ENCODE measurements around the gene CXCR4. TPM values are rescaled to one million over a fixed set of nuclear protein-coding genes. Genes with fewer than 3 reads are reported as not detected.

CXCR4 gene
- total RNA-seq, 1 experiment from 2014 or later: 1.5 TPM

GRCh38 chr2:136125236-136125635, 7.3 kb upstream of the CXCR4 start:
- DNase-seq (ENCODE audit: low spot score): no peak
- Histone ChIP-seq H3K9me3 (ENCODE audit: low read depth, low read length, poor library complexity, severe bottlenecking) (no peaks in the 10 kb centered on the region), H3K4me3 (ENCODE audit: low read depth, low read length, poor library complexity, severe bottlenecking) (no peak overlapping the region), H3K27ac (ENCODE audit: low read depth, low read length, poor library complexity, severe bottlenecking) (no peak overlapping the region), H3K4me1 (ENCODE audit: insufficient read depth, low read length, poor library complexity, severe bottlenecking) (no peaks in the 10 kb centered on the region), H3K27me3 (replicated peaks; ENCODE audit: insufficient read depth, low read depth, low read length, poor library complexity) (peaks cover 72% of the 10 kb centered on the region), H3K36me3 (ENCODE audit: insufficient read depth, low read length, poor library complexity, severe bottlenecking) (no peaks in the 10 kb centered on the region)
- no TSS peak for BruUV-seq (replicated peaks)
- TF ChIP-seq CTCF (conservative IDR thresholded peaks at IDR 0.05; ENCODE audit: low read depth, low read length): no peak
- TF ChIP-seq EZH2 (IDR thresholded peaks at IDR 0.05; ENCODE audit: borderline replicate concordance, low read depth, low read length, poor library complexity, severe bottlenecking): no peak
- POLR2A ChIA-PET (ENCODE audit: low non-redundant PET): no interaction called here
- CTCF ChIA-PET: no interaction called here
- intact Hi-C loops (cut with micrococcal nuclease; ENCODE audit: unreplicated experiment): no loop called here

DNA sequence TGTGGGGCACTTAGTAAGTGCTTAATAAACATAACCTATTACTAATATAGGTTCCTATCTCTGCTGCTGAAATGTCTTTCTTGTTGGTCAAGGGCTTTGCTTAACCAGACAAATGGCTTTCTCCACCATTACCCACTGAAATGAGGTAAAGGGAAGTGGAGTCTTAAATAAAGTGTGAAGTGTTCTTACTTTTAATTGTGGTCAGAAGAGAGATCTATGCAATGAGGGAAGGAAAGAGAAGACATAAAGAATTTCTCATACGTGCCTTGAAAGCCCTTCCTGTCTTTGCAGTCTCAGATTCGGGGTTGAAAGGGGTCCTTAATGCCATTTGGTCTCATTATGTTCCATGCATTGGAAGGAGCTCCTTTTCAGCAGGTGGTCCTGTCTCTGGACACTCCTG, 6.9 kb upstream of the CXCR4 start:
- H3K27ac ChIP-seq (ENCODE audit: low read depth, low read length, poor library complexity, severe bottlenecking): no peak overlapping the region
- no peaks in the 10 kb centered on the region for H3K9me3 ChIP-seq (ENCODE audit: low read depth, low read length, poor library complexity, severe bottlenecking)
- ChIA-PET POLR2A (ENCODE audit: low non-redundant PET) (no interaction called here), CTCF (no interaction called here)
- no peak overlapping the region for H3K4me3 ChIP-seq (ENCODE audit: low read depth, low read length, poor library complexity, severe bottlenecking)
- H3K4me1 ChIP-seq (ENCODE audit: insufficient read depth, low read length, poor library complexity, severe bottlenecking): no peaks in the 10 kb centered on the region
- intact Hi-C loops (cut with micrococcal nuclease; ENCODE audit: unreplicated experiment): no loop called here
- H3K27me3 ChIP-seq (replicated peaks; ENCODE audit: insufficient read depth, low read depth, low read length, poor library complexity): peaks cover 74% of the 10 kb centered on the region
- H3K36me3 ChIP-seq (ENCODE audit: insufficient read depth, low read length, poor library complexity, severe bottlenecking): no peaks in the 10 kb centered on the region
- no peak for DNase-seq (ENCODE audit: low spot score)
- BruUV-seq (replicated peaks): no TSS peak
- no peak for TF ChIP-seq EZH2 (IDR thresholded peaks at IDR 0.05; ENCODE audit: borderline replicate concordance, low read depth, low read length, poor library complexity, severe bottlenecking)
- TF ChIP-seq CTCF (conservative IDR thresholded peaks at IDR 0.05; ENCODE audit: low read depth, low read length): no peak

DNA sequence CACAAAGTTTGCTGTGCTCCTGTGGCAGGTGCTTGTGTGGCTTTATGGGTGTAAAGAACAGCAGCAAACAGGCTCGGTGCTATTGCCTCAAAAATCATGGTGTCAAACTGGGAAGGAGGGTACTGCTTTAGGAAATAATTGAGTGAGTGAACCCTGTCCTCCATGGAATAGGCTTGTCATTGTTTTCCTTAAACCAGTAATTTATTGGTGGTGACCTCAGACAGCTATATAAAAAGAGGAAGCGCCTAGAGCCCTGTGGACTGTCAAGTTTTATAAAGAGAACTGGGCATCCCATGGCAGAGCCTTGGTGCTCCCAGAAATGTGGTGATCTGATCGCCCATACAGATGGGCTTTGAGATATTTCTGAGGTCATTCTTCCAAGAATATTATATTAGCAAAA, 4.7 kb upstream of the CXCR4 start:
- Histone ChIP-seq H3K9me3 (ENCODE audit: low read depth, low read length, poor library complexity, severe bottlenecking) (no peaks in the 10 kb centered on the region), H3K27me3 (replicated peaks; ENCODE audit: insufficient read depth, low read depth, low read length, poor library complexity) (peaks cover 91% of the 10 kb centered on the region), H3K4me1 (ENCODE audit: insufficient read depth, low read length, poor library complexity, severe bottlenecking) (no peaks in the 10 kb centered on the region), H3K27ac (ENCODE audit: low read depth, low read length, poor library complexity, severe bottlenecking) (no peak overlapping the region), H3K4me3 (ENCODE audit: low read depth, low read length, poor library complexity, severe bottlenecking) (no peak overlapping the region), H3K36me3 (ENCODE audit: insufficient read depth, low read length, poor library complexity, severe bottlenecking) (no peaks in the 10 kb centered on the region)
- CTCF ChIA-PET: no interaction called here
- intact Hi-C loops (cut with micrococcal nuclease; ENCODE audit: unreplicated experiment): no loop called here
- TF ChIP-seq CTCF (conservative IDR thresholded peaks at IDR 0.05; ENCODE audit: low read depth, low read length) (no peak), EZH2 (IDR thresholded peaks at IDR 0.05; ENCODE audit: borderline replicate concordance, low read depth, low read length, poor library complexity, severe bottlenecking) (no peak)
- POLR2A ChIA-PET (ENCODE audit: low non-redundant PET): no interaction called here
- no peak for DNase-seq (ENCODE audit: low spot score)
- BruUV-seq (replicated peaks): no TSS peak

All from A673 (cell line).